Chondrocyte (in vitro differentiated cells): ENCODE results near the gene DCAF4L1. TPM values are rescaled to one million over a fixed set of nuclear protein-coding genes. Genes with fewer than 3 reads are reported as not detected.

Experiments used
- DNase-seq: peaks from one replicate; pipeline ENCODE4 v3.0.0; 2021; ENCODE audit warnings: mixed read lengths, low spot score
- H3K27ac Mint-ChIP-seq: one replicate; pipeline ENCODE4 v1.8.0; 2021; ENCODE audit warnings: mild to moderate bottlenecking, moderate library complexity, mixed read lengths; ENCODE audit not compliant: unreplicated experiment
- H3K27me3 Mint-ChIP-seq: 2 replicates; pipeline ENCODE4 v1.8.0; 2021; ENCODE audit warnings: low read depth, mixed read lengths
- H3K36me3 Mint-ChIP-seq: 2 replicates; pipeline ENCODE4 v1.8.0; 2021; ENCODE audit warnings: low read depth, mixed read lengths
- H3K4me1 Mint-ChIP-seq: 2 replicates; pipeline ENCODE4 v1.8.0; 2021; ENCODE audit warnings: low read depth, mild to moderate bottlenecking, mixed read lengths
- H3K4me3 Mint-ChIP-seq: one replicate; pipeline ENCODE4 v1.8.0; 2021; ENCODE audit warnings: mild to moderate bottlenecking, moderate library complexity, mixed read lengths; ENCODE audit not compliant: unreplicated experiment
- H3K9me3 Mint-ChIP-seq: 2 replicates; pipeline ENCODE4 v1.8.0; 2021; ENCODE audit warnings: low read depth, mixed read lengths
- total RNA-seq: library from RNA; stranded (reverse); gene quantifications from 3 replicates; pipeline ENCODE4 v1.2.1, GENCODE V29; 2021
- TF ChIP-seq, protein P1 (sequence below): fragments of 200-600 bp; sonication (generic); IDR thresholded peaks from 2 replicates; pipeline ENCODE4 v1.5.0; 2021; ENCODE audit warnings: antibody characterized with exemption, mild to moderate bottlenecking, moderate library complexity

The DCAF4L1 gene
- total RNA-seq, 1 donor from 2014 or later = not detected

- TF ChIP-seq, protein P1, sequence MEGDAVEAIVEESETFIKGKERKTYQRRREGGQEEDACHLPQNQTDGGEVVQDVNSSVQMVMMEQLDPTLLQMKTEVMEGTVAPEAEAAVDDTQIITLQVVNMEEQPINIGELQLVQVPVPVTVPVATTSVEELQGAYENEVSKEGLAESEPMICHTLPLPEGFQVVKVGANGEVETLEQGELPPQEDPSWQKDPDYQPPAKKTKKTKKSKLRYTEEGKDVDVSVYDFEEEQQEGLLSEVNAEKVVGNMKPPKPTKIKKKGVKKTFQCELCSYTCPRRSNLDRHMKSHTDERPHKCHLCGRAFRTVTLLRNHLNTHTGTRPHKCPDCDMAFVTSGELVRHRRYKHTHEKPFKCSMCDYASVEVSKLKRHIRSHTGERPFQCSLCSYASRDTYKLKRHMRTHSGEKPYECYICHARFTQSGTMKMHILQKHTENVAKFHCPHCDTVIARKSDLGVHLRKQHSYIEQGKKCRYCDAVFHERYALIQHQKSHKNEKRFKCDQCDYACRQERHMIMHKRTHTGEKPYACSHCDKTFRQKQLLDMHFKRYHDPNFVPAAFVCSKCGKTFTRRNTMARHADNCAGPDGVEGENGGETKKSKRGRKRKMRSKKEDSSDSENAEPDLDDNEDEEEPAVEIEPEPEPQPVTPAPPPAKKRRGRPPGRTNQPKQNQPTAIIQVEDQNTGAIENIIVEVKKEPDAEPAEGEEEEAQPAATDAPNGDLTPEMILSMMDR = no peak
- DNase-seq = no peak
- H3K36me3 Mint-ChIP-seq = no peaks in the 10 kb centered on the region
- H3K27me3 Mint-ChIP-seq = no peaks in the 10 kb centered on the region
- H3K4me3 Mint-ChIP-seq = no peak overlapping the region
- peaks cover 30% of the 10 kb centered on the region for H3K4me1 Mint-ChIP-seq
- no peak overlapping the region for H3K27ac Mint-ChIP-seq
- no peaks in the 10 kb centered on the region for H3K9me3 Mint-ChIP-seq
Observed at GRCh38 chr4:41992967-41993857, 11.7 kb downstream of the DCAF4L1 start.

DNA sequence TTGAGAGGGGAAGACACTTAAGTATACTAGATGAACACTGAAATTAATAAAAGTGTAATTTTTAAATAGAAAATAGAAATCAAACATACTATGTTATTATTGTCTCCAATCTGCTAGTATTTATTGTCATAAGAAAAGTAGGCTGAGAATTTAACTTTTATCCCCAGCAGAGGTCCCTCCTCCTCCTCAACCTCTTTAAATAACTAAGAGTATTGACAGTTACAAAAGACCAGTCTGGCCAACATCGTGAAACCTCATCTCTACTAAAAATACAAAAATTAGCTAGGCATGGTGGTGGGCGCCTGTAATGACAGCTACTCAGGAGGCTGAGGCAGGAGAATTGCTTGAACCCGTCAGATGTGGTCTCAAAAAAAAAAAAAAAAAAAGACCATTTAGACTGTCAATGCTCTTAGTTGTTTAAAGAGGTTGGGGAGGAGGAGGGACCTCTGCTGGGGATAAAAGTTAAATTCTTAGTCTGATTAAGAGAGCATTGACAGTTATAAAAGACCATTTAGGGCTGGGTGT lies 13.0 kb downstream of the DCAF4L1 start:
- no peak for DNase-seq
- Mint-ChIP-seq H3K4me3 (no peak overlapping the region), H3K36me3 (no peaks in the 10 kb centered on the region), H3K4me1 (peaks cover 24% of the 10 kb centered on the region), H3K27me3 (no peaks in the 10 kb centered on the region), H3K9me3 (no peaks in the 10 kb centered on the region), H3K27ac (no peak overlapping the region)
- TF ChIP-seq, protein P1 = peak; percentile 40

GRCh38 chr4:41998019-41998418 lies 16.5 kb downstream of the DCAF4L1 start:
- no peaks in the 10 kb centered on the region for H3K9me3 Mint-ChIP-seq
- peaks cover 3% of the 10 kb centered on the region for H3K4me1 Mint-ChIP-seq
- peaks cover under 1% of the 10 kb centered on the region for H3K36me3 Mint-ChIP-seq
- H3K4me3 Mint-ChIP-seq = no peak overlapping the region
- TF ChIP-seq, protein P1 = no peak
- H3K27me3 Mint-ChIP-seq = no peaks in the 10 kb centered on the region
- H3K27ac Mint-ChIP-seq = no peak overlapping the region
- DNase-seq = no peak

GRCh38 chr4:41999321-41999720 lies 17.8 kb downstream of the DCAF4L1 start:
- H3K9me3 Mint-ChIP-seq = no peaks in the 10 kb centered on the region
- no peak overlapping the region for H3K4me3 Mint-ChIP-seq
- no peak for DNase-seq
- H3K27me3 Mint-ChIP-seq = no peaks in the 10 kb centered on the region
- H3K36me3 Mint-ChIP-seq = peaks cover 7% of the 10 kb centered on the region
- H3K27ac Mint-ChIP-seq = no peak overlapping the region
- H3K4me1 Mint-ChIP-seq = peaks cover 10% of the 10 kb centered on the region
- TF ChIP-seq, protein P1 = no peak

- H3K27me3 Mint-ChIP-seq = no peaks in the 10 kb centered on the region
- no peak for DNase-seq
- no peak overlapping the region for H3K4me3 Mint-ChIP-seq
- no peaks in the 10 kb centered on the region for H3K9me3 Mint-ChIP-seq
- H3K27ac Mint-ChIP-seq = no peak overlapping the region
- peaks cover 13% of the 10 kb centered on the region for H3K36me3 Mint-ChIP-seq
- TF ChIP-seq, protein P1 = no peak
- H3K4me1 Mint-ChIP-seq = peaks cover 6% of the 10 kb centered on the region
Observed at GRCh38 chr4:42008011-42008786, 26.6 kb downstream of the DCAF4L1 start.
